HepG2 (cell line): ENCODE results near the gene COL4A3. TPM values are rescaled to one million over a fixed set of nuclear protein-coding genes. Genes with fewer than 3 reads are reported as not detected.

Experiments used
- ATAC-seq: fragments of 200-7000 bp; cut with Tn5 transposase; 3 replicates; pipeline ENCODE4 v1.9.1; 2020; ENCODE audit warnings: mild to moderate bottlenecking, moderate library complexity
- BruUV-seq: library from RNA; stranded (reverse); fragments of 400-500 nt; replicated peaks from 2 replicates; lab custom pipeline; 2021; lab: Mats Ljungman, UMichigan
- CTCF ChIA-PET: fragments of 300-600 bp; formaldehyde crosslinking; extraction: SDS; loops from one replicate; lab custom pipeline; 2021; ENCODE audit warnings: low total read pairs, inconsistent platforms, low intra/inter-chr PET ratio; lab: Yijun Ruan, JAX
- POLR2A ChIA-PET: fragments of 350-600 bp; sonication (Branson Sonifier 250); formaldehyde crosslinking; loops from one replicate; lab custom pipeline; 2020; ENCODE audit warnings: antibody characterized with exemption, inconsistent platforms; lab: Yijun Ruan, JAX
- DNase-seq: peaks from one replicate; pipeline ENCODE4 v3.0.0-alpha.2; 2015; ENCODE audit warnings: low spot score
- FAIRE-seq: peaks from 3 replicates; lab custom pipeline; 2011; peaks lifted over from hg19 to GRCh38; lab: Jason Lieb, UNC
- H2AFZ ChIP-seq: one replicate; pipeline ENCODE4 v1.6.1; 2011; ENCODE audit warnings: low read length, inconsistent platforms
- H3K27ac ChIP-seq: fragments of 300-600 bp; 3 replicates; pipeline ENCODE4 v1.8.0; 2011; ENCODE audit warnings: mixed run types, mild to moderate bottlenecking, mixed read lengths, low read length, inconsistent platforms; ENCODE audit not compliant: insufficient read depth; ENCODE audit errors: extremely low read length
- H3K27me3 ChIP-seq, 2 experiments: fragments of 200-600 bp in 1 of 2; 2 replicates in 1 of 2; 3 replicates in 1 of 2; pipeline versions ENCODE4 v1.6.0 to v1.8.0; 2011; ENCODE audit warnings: low read length in 2 of 2, mild to moderate bottlenecking in 2 of 2, moderate library complexity in 2 of 2, inconsistent platforms in 1 of 2; ENCODE audit not compliant: insufficient read depth in 2 of 2, control insufficient read depth in 1 of 2
- H3K36me3 ChIP-seq, 2 experiments: fragments of 200-600 bp in 1 of 2; replicated peaks in 1 of 2; 2 replicates in 1 of 2; 3 replicates in 1 of 2; pipeline versions ENCODE4 v1.5.1 to v1.8.0; 2011; ENCODE audit warnings: low read length in 2 of 2, inconsistent platforms in 1 of 2; ENCODE audit not compliant: insufficient read depth in 2 of 2, control insufficient read depth in 1 of 2
- H3K4me1 ChIP-seq: 2 replicates; pipeline ENCODE4 v1.5.1; 2012; ENCODE audit warnings: low read length, inconsistent platforms; ENCODE audit not compliant: insufficient read depth
- H3K4me2 ChIP-seq: 2 replicates; pipeline ENCODE4 v1.6.0; 2011; ENCODE audit warnings: low read depth, low read length, inconsistent platforms
- H3K4me3 ChIP-seq, 3 experiments: fragments of 200-600 bp in 1 of 3; sonication (generic), shearing (Covaris generic) in 1 of 3; replicated peaks in 1 of 3; 2 replicates each; pipeline ENCODE4 v1.5.1; 2011 to 2016; ENCODE audit warnings: low read length in 3 of 3, inconsistent platforms in 2 of 3, low read depth in 2 of 3, mild to moderate bottlenecking in 2 of 3, control low read depth in 1 of 3, mixed read lengths in 1 of 3; ENCODE audit not compliant: insufficient read depth in 1 of 3
- H3K79me2 ChIP-seq: one replicate; pipeline ENCODE4 v1.6.1; 2011; ENCODE audit warnings: low read length, inconsistent platforms; ENCODE audit not compliant: insufficient read depth
- H3K9ac ChIP-seq: 2 replicates; pipeline ENCODE4 v1.6.0; 2011; ENCODE audit warnings: mild to moderate bottlenecking, low read depth, low read length, inconsistent platforms; ENCODE audit not compliant: insufficient read depth
- H3K9me3 ChIP-seq: 2 replicates; pipeline ENCODE4 v1.5.1; 2012; ENCODE audit warnings: mild to moderate bottlenecking, low read length
- H4K20me1 ChIP-seq: 2 replicates; pipeline ENCODE4 v1.6.0; 2011; ENCODE audit warnings: inconsistent platforms, mild to moderate bottlenecking, low read length, moderate library complexity; ENCODE audit not compliant: insufficient read depth
- AGO1 ChIP-seq: fragments of 200-400 bp; formaldehyde crosslinking; IDR thresholded peaks from 2 replicates; pipeline ENCODE4 v1.6.1; 2017; ENCODE audit warnings: mild to moderate bottlenecking, low read depth, low read length, moderate library complexity; ENCODE audit not compliant: poor library complexity, severe bottlenecking
- CENPT ChIP-seq: sonication (generic); formaldehyde crosslinking; IDR thresholded peaks from 2 replicates; pipeline ENCODE4 v1.8.0; 2022; ENCODE audit warnings: low read depth, mild to moderate bottlenecking, moderate library complexity, missing genetic modification reagents
- CHD2 ChIP-seq: IDR thresholded peaks from 2 replicates; pipeline ENCODE4 v1.6.1; 2011; ENCODE audit warnings: low read depth, low read length, improper control_type of control experiment
- ERF ChIP-seq: IDR thresholded peaks from 2 replicates; pipeline ENCODE4 v1.6.1; 2018; ENCODE audit warnings: missing biosample characterization, missing genetic modification reagents
- MAFF ChIP-seq: IDR thresholded peaks from 2 replicates; pipeline ENCODE4 v1.6.1; 2011; ENCODE audit warnings: low read depth, low read length, improper control_type of control experiment
- MAFK ChIP-seq, 2 experiments: IDR thresholded peaks in 1 of 2; conservative IDR thresholded peaks in 1 of 2; 2 replicates each; pipeline ENCODE4 v1.6.1; 2011; ENCODE audit warnings: improper control_type of control experiment in 2 of 2, low read length in 2 of 2
- MATR3 ChIP-seq: sonication (generic); formaldehyde crosslinking; IDR thresholded peaks from 2 replicates; pipeline ENCODE4 v1.4.0; 2020; ENCODE audit warnings: missing genetic modification reagents
- SMYD3 ChIP-seq: sonication (generic); formaldehyde crosslinking; IDR thresholded peaks from 2 replicates; pipeline ENCODE4 v1.8.1; 2023; ENCODE audit warnings: mild to moderate bottlenecking, missing genetic modification reagents
- SPEN ChIP-seq: sonication (generic); formaldehyde crosslinking; IDR thresholded peaks from 2 replicates; pipeline ENCODE4 v1.5.1; 2020; ENCODE audit warnings: low read depth, mild to moderate bottlenecking, missing genetic modification reagents
- ZC3H13 ChIP-seq: sonication (generic); formaldehyde crosslinking; IDR thresholded peaks from 2 replicates; pipeline ENCODE4 v1.8.1; 2023; ENCODE audit warnings: mild to moderate bottlenecking, missing genetic modification reagents, moderate library complexity
- ZMYM2 ChIP-seq: sonication (generic); formaldehyde crosslinking; IDR thresholded peaks from 2 replicates; pipeline ENCODE4 v1.8.0; 2022; ENCODE audit warnings: mild to moderate bottlenecking, missing genetic modification reagents
- WGBS: methylation state at CpG from one replicate; pipeline ENCODE4 v1.1.6; 2017; ENCODE audit warnings: low lambda C conversion rate; 5-methylcytosine and 5-hydroxymethylcytosine counted together
- in situ Hi-C: cut with HindIII; loops from 2 replicates; pipeline ENCODE4 v1.10.0; 2017; ENCODE audit warnings: low pct_unique_long_range_greater_than_20kb; ENCODE audit not compliant: extremely low pct_ligation_motif_present
- intact Hi-C: fragments of 100-400 bp; cut with micrococcal nuclease; formaldehyde crosslinking; loops from one replicate; pipeline ENCODE4 v1.10.0; 2022; ENCODE audit not compliant: unreplicated experiment
- polyA plus RNA-seq, 8 experiments: library from polyadenylated mRNA; depleted of rRNA in 3 of 8; stranded (reverse) in 7 of 8; unstranded in 1 of 8; fragments of >200 nt; fragmentation: Illumina TruSeq in 4 of 8; extraction: Trizol in 4 of 8; gene quantifications; 2 replicates each; pipeline versions ENCODE4 v1.2.1 to v1.2.3, GENCODE V29; 2011 to 2016; ENCODE audit warnings: low read depth in 4 of 8, missing spikeins in 1 of 8, mixed read lengths in 1 of 8; ENCODE audit not compliant: insufficient read depth in 1 of 8
- total RNA-seq, 5 experiments: library from RNA; depleted of rRNA; stranded (reverse); fragments of >200 nt; fragmentation: Illumina TruSeq; extraction: Trizol; gene quantifications; 2 replicates each; pipeline ENCODE4 v1.2.3, GENCODE V29; 2016; ENCODE audit warnings: low read depth in 1 of 5
- TF ChIP-seq, protein P1 (sequence below): sonication (generic); formaldehyde crosslinking; IDR thresholded peaks from 2 replicates; pipeline ENCODE4 v1.4.0; 2020; ENCODE audit warnings: missing genetic modification reagents
- TF ChIP-seq, protein P2 (sequence below): sonication (generic); formaldehyde crosslinking; IDR thresholded peaks from 2 replicates; pipeline ENCODE4 v1.5.0; 2020; ENCODE audit warnings: mild to moderate bottlenecking, missing genetic modification reagents, borderline replicate concordance
- TF ChIP-seq, protein P3 (sequence below): sonication (generic); formaldehyde crosslinking; IDR thresholded peaks from 2 replicates; pipeline ENCODE4 v1.8.0; 2022; ENCODE audit warnings: mild to moderate bottlenecking, missing genetic modification reagents, moderate library complexity

COL4A3 gene
- total and polyA plus RNA-seq, 2 of the 13 experiments (the other 11 are each of a cell fraction or from before 2014, with no cell fraction given) = 0.02 TPM; not detected in 1

DNA sequence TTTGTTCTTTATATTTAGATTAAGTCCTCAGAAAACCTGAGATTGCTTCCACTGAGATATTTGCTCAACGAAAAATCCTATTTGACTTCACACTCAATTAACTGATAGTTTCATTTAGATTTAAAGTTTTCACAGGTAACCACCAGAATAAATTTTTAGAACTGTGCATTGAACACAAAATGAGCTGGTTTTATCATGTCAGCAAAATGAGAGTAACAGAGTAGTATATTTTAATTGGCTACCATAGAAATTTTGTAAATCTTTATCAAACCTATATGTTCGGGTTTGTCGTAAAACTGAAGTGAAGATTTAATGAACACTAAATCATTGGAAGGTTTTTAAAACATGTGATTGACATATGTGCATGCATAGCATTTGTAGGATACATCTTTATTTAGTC lies 127.9 kb downstream of the COL4A3 start:
- FAIRE-seq (no peak), DNase-seq (no peak), ATAC-seq (no peak)
- H3K9me3 ChIP-seq = no peaks in the 10 kb centered on the region
- intact Hi-C loops = no loop called here
- in situ Hi-C loops = no loop called here
- no peak overlapping the region for H3K4me3 ChIP-seq
- no TSS peak for BruUV-seq
- TF ChIP-seq MAFF (peak; percentile 73), MAFK (conservative IDR thresholded peaks at IDR 0.05 in 1 of 2, IDR thresholded peaks at IDR 0.05 in 1 of 2; ENCODE audit: low read length in 2 of 2) (peak; percentile 75 to 84)
- TF ChIP-seq, protein P1, sequence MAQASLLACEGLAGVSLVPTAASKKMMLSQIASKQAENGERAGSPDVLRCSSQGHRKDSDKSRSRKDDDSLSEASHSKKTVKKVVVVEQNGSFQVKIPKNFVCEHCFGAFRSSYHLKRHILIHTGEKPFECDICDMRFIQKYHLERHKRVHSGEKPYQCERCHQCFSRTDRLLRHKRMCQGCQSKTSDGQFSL = no peak
- no peak overlapping the region for H2AFZ ChIP-seq
- H3K27me3 ChIP-seq = no peaks in the 10 kb centered on the region
- 71% methylated on average over 3 of the region's 3 CpGs for WGBS
- no peaks in the 10 kb centered on the region for H4K20me1 ChIP-seq
- H3K9ac ChIP-seq = no peak overlapping the region
- CTCF ChIA-PET = no interaction called here
- H3K4me1 ChIP-seq = peaks cover 13% of the 10 kb centered on the region
- POLR2A ChIA-PET = no interaction called here
- H3K27ac ChIP-seq = no peak overlapping the region
- no peaks in the 10 kb centered on the region for H3K36me3 ChIP-seq
- H3K79me2 ChIP-seq = no peaks in the 10 kb centered on the region
- H3K4me2 ChIP-seq = no peak overlapping the region

DNA sequence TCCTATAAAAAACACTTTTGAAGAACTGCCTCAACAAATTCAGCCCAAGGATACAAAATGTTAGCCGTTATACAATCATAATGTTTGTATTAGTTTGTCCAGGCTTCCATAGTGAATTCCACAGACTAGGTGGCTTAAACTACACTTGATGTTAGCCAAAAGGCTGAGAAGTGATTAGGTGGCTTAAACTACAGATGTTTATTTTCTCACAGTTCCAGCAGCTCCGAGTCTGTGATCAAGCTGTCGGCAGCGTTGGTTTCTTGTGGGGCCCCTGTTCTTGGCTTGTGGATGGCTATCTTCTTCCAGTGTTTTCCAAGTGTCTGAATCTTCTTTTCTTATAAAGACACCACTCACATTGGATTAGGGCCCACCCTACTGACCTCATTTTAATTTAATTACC lies 129.1 kb downstream of the COL4A3 start:
- no peak for ATAC-seq
- WGBS = 95% methylated on average over 4 of the region's 4 CpGs
- in situ Hi-C loops = no loop called here
- TF ChIP-seq SPEN (no peak), AGO1 (no peak), MATR3 (CRISPR knock-in tag) (no peak), ZMYM2 (CRISPR knock-in tag) (no peak), CHD2 (no peak), SMYD3 (CRISPR knock-in tag) (no peak), ERF (no peak), ZC3H13 (CRISPR knock-in tag) (no peak), CENPT (CRISPR knock-in tag) (no peak)
- TF ChIP-seq, protein P2, sequence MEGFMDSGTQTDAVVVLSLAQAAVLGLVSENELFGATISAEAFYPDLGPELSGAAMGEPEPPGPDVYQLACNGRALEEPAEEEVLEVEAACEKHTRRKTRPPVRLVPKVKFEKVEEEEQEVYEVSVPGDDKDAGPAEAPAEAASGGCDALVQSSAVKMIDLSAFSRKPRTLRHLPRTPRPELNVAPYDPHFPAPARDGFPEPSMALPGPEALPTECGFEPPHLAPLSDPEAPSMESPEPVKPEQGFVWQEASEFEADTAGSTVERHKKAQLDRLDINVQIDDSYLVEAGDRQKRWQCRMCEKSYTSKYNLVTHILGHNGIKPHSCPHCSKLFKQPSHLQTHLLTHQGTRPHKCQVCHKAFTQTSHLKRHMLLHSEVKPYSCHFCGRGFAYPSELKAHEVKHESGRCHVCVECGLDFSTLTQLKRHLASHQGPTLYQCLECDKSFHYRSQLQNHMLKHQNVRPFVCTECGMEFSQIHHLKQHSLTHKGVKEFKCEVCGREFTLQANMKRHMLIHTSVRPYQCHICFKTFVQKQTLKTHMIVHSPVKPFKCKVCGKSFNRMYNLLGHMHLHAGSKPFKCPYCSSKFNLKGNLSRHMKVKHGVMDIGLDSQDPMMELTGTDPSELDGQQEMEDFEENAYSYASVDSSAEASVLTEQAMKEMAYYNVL (CRISPR knock-in tag) = no peak
- TF ChIP-seq, protein P3, sequence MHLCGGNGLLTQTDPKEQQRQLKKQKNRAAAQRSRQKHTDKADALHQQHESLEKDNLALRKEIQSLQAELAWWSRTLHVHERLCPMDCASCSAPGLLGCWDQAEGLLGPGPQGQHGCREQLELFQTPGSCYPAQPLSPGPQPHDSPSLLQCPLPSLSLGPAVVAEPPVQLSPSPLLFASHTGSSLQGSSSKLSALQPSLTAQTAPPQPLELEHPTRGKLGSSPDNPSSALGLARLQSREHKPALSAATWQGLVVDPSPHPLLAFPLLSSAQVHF (CRISPR knock-in tag) = no peak

More for the DNA sequence above, 129.1 kb downstream of the COL4A3 start:
- no peaks in the 10 kb centered on the region for H4K20me1 ChIP-seq
- POLR2A ChIA-PET = no interaction called here
- no peaks in the 10 kb centered on the region for H3K9me3 ChIP-seq
- no peaks in the 10 kb centered on the region for H3K36me3 ChIP-seq
- no peak overlapping the region for H2AFZ ChIP-seq
- H3K4me2 ChIP-seq = no peak overlapping the region
- H3K27ac ChIP-seq = no peak overlapping the region
- no peak overlapping the region for H3K9ac ChIP-seq
- no peak overlapping the region for H3K4me3 ChIP-seq
- CTCF ChIA-PET = no interaction called here
- intact Hi-C loops = no loop called here
- no peak for FAIRE-seq
- peaks cover 13% of the 10 kb centered on the region for H3K4me1 ChIP-seq
- DNase-seq = no peak
- H3K27me3 ChIP-seq = no peaks in the 10 kb centered on the region
- H3K79me2 ChIP-seq = no peaks in the 10 kb centered on the region
- no TSS peak for BruUV-seq
